ENCODE results near the gene CDC26.
"Not testable (repeated sequence)": the region's sequence is repeated elsewhere in the genome, so short reads cannot be mapped to it uniquely, and the experiment has no call there.

CDC26 gene

GRCh38 chr9:113302792-113303418 lies 27.5 kb upstream of the CDC26 start, which contains the start of gene RNF183:
TSS of gene RNF183 (minus strand) at chr9:113303376. CDS start at chr9:113298184, 5,192 bp downstream.
- DNase-seq (ENCODE audit: low read depth), result no peak
- H3K4me3 ChIP-seq (ENCODE audit: low read depth, low read length), result no peak within 1 kb of the TSS

GRCh38 chr9:113301548-113301947 lies 26.2 kb upstream of the CDC26 start:
- no peak for DNase-seq (ENCODE audit: low read depth)
- no peak for TF ChIP-seq CTCF (conservative IDR thresholded peaks at IDR 0.05; ENCODE audit: low read depth, low read length)
- H3K4me3 ChIP-seq (ENCODE audit: low read depth, low read length), result no peak overlapping the region

More at GRCh38 chr9:113302792-113303418, 27.5 kb upstream of the CDC26 start, which contains the start of gene RNF183:
- TF ChIP-seq CTCF (conservative IDR thresholded peaks at IDR 0.05; ENCODE audit: low read depth, low read length), result no peak

- peak; percentile 35 for DNase-seq (ENCODE audit: low read depth)
- H3K4me3 ChIP-seq (ENCODE audit: low read depth, low read length), result no peak overlapping the region
- no peak for TF ChIP-seq CTCF (conservative IDR thresholded peaks at IDR 0.05; ENCODE audit: low read depth, low read length)
Measured at GRCh38 chr9:113299800-113300292, 24.5 kb upstream of the CDC26 start.

GRCh38 chr9:113298924-113299770 lies 23.8 kb upstream of the CDC26 start:
- TF ChIP-seq CTCF (conservative IDR thresholded peaks at IDR 0.05; ENCODE audit: low read depth, low read length), result no peak
- DNase-seq (ENCODE audit: low read depth), result no peak
- no peak overlapping the region for H3K4me3 ChIP-seq (ENCODE audit: low read depth, low read length)

GRCh38 chr9:113298311-113298710 lies 22.9 kb upstream of the CDC26 start:
- TF ChIP-seq CTCF (conservative IDR thresholded peaks at IDR 0.05; ENCODE audit: low read depth, low read length), result no peak
- DNase-seq (ENCODE audit: low read depth), result no peak
- no peak overlapping the region for H3K4me3 ChIP-seq (ENCODE audit: low read depth, low read length)

GRCh38 chr9:113296796-113297558 lies 21.6 kb upstream of the CDC26 start:
- no peak for TF ChIP-seq CTCF (conservative IDR thresholded peaks at IDR 0.05; ENCODE audit: low read depth, low read length)
- no peak overlapping the region for H3K4me3 ChIP-seq (ENCODE audit: low read depth, low read length)
- DNase-seq (ENCODE audit: low read depth), result peak; percentile 36

GRCh38 chr9:113296247-113296646 lies 20.9 kb upstream of the CDC26 start:
- H3K4me3 ChIP-seq (ENCODE audit: low read depth, low read length); DNase-seq (ENCODE audit: low read depth): not testable (repeated sequence)

Data from choroid plexus epithelial cell (primary cell).